GM23338 (cell line): ENCODE measurements around the gene ALDH2.

Source experiments
- CREB1 ChIP-seq: fragments of 250-450 bp; sonication (Bioruptor Pico); IDR thresholded peaks from 2 replicates; pipeline ENCODE4 v1.5.0; 2020; ENCODE audit warnings: low read depth, mild to moderate bottlenecking, moderate library complexity
- EZH2 ChIP-seq: fragments of 200-600 bp; sonication (generic); IDR thresholded peaks from one replicate; pipeline ENCODE4 v1.8.0; 2017; ENCODE audit warnings: antibody characterized with exemption, mild to moderate bottlenecking, low read depth; ENCODE audit not compliant: unreplicated experiment
- EZH2phosphoT487 ChIP-seq: fragments of 200-600 bp; sonication (generic); IDR thresholded peaks from one replicate; pipeline ENCODE4 v1.8.1; 2018; ENCODE audit warnings: antibody characterized with exemption; ENCODE audit not compliant: unreplicated experiment
- JUNB ChIP-seq: IDR thresholded peaks from one replicate; pipeline ENCODE4 v1.6.1; 2016; ENCODE audit warnings: antibody characterized with exemption; ENCODE audit not compliant: unreplicated experiment
- POLR2AphosphoS5 ChIP-seq: IDR thresholded peaks from 2 replicates; pipeline ENCODE4 v1.6.1; 2016; ENCODE audit warnings: antibody characterized with exemption, low read depth
- STAT1 ChIP-seq: IDR thresholded peaks from one replicate; pipeline ENCODE4 v1.6.1; 2016; ENCODE audit warnings: antibody characterized with exemption; ENCODE audit not compliant: unreplicated experiment
- ZNF114 ChIP-seq: fragments of 250-450 bp; sonication (Bioruptor Pico); IDR thresholded peaks from 2 replicates; pipeline ENCODE4 v1.5.0; 2020; ENCODE audit warnings: mild to moderate bottlenecking, moderate library complexity
- ZNF331 ChIP-seq: fragments of 250-450 bp; sonication (Bioruptor Pico); IDR thresholded peaks from 2 replicates; pipeline ENCODE4 v1.5.0; 2020; ENCODE audit warnings: low read depth, mild to moderate bottlenecking, moderate library complexity
- TF ChIP-seq, protein P1 (sequence below), 2 experiments: fragments of 200-600 bp in 1 of 2; sonication (generic) in 1 of 2; conservative IDR thresholded peaks; 2 replicates each; pipeline versions ENCODE4 v1.5.1 to v1.6.1; 2016 to 2017; ENCODE audit warnings: antibody characterized with exemption in 2 of 2, low read depth in 2 of 2, mild to moderate bottlenecking in 2 of 2, moderate library complexity in 1 of 2
- TF ChIP-seq, protein P2 (sequence below): IDR thresholded peaks from one replicate; pipeline ENCODE4 v1.6.1; 2018; ENCODE audit warnings: antibody characterized with exemption; ENCODE audit not compliant: unreplicated experiment

DNA sequence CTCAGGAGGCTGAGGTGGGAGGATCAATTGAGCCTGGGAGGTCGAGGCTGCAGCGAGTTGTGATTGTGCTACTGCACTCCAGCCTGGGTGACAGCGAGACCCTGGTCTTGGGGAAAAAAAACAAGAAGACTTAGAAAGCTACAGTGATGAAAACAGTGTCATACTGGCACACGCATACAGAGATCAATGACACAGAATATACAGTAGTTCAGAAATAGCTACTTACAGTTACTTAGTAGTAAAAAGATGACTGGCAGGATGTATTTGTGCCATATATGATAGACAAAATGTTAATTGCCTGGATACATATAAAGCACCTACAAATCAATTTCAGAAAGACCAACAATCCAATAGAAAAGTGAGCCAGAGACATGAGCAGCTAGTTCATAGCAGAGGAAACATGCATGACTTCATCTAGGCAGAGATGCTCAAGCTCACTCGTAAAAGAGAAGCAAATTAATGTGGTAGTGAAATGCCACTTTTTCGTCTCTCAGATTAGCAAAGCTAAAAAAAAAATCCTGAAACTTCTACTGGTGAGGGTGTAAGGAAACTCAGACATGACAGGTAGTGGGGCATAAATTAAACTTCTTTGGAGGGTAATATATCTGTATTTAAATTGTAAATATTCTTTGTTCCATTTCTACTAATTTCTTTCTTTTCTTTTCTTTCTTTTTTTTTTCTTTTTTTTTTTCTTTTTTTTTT lies 2.5 kb upstream of the ALDH2 start:
- TF ChIP-seq, protein P1, sequence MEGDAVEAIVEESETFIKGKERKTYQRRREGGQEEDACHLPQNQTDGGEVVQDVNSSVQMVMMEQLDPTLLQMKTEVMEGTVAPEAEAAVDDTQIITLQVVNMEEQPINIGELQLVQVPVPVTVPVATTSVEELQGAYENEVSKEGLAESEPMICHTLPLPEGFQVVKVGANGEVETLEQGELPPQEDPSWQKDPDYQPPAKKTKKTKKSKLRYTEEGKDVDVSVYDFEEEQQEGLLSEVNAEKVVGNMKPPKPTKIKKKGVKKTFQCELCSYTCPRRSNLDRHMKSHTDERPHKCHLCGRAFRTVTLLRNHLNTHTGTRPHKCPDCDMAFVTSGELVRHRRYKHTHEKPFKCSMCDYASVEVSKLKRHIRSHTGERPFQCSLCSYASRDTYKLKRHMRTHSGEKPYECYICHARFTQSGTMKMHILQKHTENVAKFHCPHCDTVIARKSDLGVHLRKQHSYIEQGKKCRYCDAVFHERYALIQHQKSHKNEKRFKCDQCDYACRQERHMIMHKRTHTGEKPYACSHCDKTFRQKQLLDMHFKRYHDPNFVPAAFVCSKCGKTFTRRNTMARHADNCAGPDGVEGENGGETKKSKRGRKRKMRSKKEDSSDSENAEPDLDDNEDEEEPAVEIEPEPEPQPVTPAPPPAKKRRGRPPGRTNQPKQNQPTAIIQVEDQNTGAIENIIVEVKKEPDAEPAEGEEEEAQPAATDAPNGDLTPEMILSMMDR (conservative IDR thresholded peaks at IDR 0.05; ENCODE audit: low read depth in 2 of 2), result no peak
- TF ChIP-seq EZH2 (no peak), STAT1 (no peak), POLR2AphosphoS5 (no peak), ZNF331 (CRISPR knock-in tag) (no peak), JUNB (no peak), CREB1 (CRISPR knock-in tag) (no peak), EZH2phosphoT487 (no peak), ZNF114 (no peak)
- TF ChIP-seq, protein P2, sequence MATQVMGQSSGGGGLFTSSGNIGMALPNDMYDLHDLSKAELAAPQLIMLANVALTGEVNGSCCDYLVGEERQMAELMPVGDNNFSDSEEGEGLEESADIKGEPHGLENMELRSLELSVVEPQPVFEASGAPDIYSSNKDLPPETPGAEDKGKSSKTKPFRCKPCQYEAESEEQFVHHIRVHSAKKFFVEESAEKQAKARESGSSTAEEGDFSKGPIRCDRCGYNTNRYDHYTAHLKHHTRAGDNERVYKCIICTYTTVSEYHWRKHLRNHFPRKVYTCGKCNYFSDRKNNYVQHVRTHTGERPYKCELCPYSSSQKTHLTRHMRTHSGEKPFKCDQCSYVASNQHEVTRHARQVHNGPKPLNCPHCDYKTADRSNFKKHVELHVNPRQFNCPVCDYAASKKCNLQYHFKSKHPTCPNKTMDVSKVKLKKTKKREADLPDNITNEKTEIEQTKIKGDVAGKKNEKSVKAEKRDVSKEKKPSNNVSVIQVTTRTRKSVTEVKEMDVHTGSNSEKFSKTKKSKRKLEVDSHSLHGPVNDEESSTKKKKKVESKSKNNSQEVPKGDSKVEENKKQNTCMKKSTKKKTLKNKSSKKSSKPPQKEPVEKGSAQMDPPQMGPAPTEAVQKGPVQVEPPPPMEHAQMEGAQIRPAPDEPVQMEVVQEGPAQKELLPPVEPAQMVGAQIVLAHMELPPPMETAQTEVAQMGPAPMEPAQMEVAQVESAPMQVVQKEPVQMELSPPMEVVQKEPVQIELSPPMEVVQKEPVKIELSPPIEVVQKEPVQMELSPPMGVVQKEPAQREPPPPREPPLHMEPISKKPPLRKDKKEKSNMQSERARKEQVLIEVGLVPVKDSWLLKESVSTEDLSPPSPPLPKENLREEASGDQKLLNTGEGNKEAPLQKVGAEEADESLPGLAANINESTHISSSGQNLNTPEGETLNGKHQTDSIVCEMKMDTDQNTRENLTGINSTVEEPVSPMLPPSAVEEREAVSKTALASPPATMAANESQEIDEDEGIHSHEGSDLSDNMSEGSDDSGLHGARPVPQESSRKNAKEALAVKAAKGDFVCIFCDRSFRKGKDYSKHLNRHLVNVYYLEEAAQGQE, result no peak
